Endothelial cell of hepatic sinusoid (primary cell): ENCODE measurements around the gene ITSN1.

Source experiments
- in situ Hi-C: cut with HindIII; loops from 2 replicates; pipeline ENCODE4 v1.10.0; 2017; ENCODE audit warnings: low sequenced_read_pairs

ITSN1 gene

DNA sequence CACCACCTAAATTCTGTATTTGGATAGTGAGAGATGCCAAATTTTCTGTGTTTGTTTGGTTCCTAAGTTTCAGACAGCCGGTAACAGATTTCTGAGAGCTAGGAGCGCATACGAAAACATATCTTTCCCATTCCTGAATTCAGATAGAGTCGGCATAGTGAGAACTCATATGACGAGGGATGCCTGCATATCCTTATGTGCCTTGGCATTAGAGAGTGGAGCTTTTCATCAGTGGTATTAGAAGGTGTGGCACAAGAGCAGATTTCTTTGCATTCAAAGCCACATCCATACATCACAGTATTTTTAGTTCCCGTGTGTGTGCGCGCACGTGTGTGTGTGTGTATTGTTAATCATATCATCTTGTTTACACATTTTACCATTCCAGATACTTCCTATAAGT lies 187.5 kb downstream of the ITSN1 start:
- in situ Hi-C loops, result no loop called here

DNA sequence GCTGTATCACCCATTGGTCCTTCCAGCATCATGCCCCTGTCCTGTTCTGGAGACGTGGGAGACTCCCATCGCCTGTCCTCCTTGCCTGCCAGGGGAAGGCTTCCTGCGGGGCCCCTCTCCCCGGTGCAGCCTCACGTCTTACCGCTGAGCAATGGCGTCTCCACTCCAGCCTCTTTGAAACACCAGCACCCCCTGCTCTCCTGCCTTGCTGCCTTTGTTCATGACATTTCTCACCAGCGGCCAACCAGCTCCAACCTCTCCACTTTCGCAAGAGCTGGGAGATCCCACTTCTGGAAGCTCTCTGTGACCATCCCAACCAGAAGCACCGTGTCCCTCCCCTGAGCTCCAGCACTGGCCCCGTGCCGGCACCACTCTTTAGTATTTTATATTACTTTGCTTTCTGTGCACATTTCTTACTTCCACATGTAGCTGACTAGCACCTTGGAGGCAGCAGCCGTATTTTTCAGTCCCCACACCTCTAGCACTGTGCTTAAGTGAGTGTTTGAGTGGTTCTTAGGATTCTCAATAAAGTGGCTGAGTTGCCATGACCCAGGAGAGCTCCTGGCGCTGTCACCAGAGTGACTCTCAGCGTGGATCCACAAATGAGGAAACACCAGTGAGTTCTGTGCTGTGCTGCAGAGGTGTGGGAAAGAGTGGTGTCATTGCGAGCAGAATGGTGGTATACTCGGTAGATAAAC lies 189.8 kb downstream of the ITSN1 start:
- in situ Hi-C loops, result no loop called here

DNA sequence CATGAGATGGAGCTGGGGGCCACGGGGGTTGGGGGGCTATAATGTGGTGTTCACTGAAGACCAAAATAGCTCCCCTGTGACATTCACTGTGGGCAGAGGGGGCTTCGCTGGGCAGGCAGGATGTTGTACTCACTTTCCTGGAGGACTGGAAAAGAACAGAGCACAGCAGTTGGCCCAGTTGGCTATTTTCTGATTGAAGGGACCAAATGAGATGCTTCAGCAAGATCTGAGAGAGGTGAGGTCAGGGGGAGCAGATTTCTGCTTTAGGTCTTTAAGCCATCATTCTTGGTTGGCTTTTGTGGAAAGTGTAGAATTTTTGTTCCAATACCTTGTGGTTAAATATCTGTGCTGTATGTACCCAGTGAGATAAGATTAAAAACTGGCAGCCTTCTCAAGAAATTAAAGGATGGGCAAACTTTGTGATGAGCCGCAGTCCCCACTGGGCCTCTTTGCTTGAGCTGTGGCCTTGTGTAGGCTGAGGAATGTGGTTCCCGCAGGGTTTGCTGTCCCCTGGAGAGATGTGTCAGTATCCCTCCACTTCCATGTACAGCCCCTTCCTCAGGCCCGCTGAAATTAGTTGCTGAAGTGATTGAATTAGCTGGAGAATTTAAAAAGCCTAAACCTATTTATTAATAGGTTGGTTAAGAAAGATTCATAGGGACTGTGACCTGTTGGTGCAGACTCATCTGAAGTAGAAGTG lies 192.7 kb downstream of the ITSN1 start:
- in situ Hi-C loops, result no loop called here

DNA sequence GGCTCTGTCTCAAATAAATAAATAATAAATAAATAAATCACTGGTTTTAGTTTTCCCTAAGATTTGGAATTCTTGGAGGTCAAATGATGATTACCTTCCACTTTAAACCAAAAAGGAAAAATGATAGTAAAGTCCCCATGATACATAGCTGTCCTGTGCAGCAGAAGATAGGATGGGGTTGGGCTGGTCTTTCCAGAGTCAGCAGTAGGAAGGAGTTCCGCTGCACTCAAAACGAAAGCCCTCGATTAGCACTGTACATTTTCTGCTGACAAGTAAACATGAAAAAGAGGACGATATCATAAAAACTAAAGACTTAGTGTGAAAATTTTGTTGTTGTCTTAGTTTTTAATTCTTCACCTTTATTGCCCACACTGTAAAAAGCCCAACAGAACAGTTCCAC lies 193.6 kb downstream of the ITSN1 start:
- in situ Hi-C loops, result no loop called here

DNA sequence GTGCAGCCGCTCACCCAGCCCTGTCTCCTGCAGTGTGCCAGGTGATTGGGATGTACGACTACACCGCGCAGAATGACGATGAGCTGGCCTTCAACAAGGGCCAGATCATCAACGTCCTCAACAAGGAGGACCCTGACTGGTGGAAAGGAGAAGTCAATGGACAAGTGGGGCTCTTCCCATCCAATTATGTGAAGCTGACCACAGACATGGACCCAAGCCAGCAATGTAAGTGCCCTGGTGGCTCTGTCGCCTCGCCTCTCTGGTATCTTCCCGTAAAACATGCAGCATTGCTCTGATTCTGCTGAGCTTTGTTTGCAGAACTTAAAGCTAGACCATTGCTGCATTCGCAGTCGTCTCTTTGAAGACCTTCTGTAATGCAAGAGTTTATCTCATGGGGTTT lies 194.1 kb downstream of the ITSN1 start:
- in situ Hi-C loops, result no loop called here

DNA sequence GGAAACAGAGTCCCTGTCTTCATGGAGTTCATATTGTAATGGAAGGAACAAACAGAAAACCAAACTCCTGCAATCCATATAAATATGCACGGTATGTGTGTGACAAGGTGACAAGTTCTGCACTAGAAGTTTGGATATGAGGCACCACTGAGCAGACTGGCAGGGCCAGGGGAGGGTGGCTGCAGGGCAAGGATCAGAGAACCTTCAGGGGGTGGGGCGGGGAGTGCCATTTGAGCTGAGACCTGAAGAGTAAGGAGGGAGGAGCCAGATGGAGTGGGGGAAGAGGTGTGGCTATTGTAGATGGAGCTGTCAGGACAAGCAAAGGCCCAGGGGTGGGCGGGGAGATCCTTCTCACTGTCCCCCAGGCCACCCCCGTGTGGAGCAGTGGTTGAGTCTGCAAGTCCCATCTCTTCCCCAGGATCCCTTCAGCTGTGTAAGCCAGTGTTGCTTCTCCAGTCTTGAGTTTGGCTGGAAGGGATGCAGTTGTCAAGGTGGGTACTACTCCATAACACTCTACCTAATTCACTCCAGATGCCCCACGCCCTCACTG lies 196.9 kb downstream of the ITSN1 start:
- in situ Hi-C loops, result no loop called here

DNA sequence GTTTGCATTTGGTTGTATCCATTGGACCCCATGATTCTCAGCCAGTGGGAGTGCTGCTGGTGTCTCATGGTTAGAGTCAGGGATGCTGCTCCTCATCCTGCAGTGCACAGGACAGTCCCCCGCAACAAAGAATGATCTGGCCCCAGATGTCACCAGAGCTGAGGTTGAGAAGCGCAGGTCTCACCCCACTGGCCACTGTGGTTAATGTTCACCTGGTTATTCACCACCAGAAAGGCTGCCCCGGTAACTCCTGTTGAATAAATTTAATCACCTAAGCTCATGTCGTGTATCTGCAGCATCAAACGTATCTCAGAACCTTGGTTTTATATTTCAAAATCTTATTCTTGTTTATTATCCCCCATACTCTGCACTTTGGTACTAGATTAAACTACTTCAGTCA lies 197.5 kb downstream of the ITSN1 start:
- in situ Hi-C loops, result no loop called here

DNA sequence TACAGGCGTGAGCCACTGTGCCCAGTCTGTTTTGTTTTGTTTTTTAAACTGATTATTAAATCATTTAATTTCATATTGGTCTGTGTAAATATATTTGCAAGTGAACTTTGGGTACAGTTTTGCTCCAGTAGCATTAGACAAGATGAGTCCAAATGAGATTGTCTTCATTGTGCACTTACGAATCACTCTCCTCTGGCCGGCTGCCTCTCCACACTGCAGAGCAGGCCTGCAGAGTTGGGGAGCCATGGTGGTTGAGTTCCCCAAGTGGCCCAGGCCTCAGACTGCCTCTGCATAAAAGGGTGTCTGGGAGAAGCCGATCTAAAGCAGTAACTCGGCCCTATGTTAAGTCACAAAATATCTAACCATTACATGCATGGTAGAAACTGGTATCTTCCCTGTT lies 198.5 kb downstream of the ITSN1 start:
- in situ Hi-C loops, result no loop called here

DNA sequence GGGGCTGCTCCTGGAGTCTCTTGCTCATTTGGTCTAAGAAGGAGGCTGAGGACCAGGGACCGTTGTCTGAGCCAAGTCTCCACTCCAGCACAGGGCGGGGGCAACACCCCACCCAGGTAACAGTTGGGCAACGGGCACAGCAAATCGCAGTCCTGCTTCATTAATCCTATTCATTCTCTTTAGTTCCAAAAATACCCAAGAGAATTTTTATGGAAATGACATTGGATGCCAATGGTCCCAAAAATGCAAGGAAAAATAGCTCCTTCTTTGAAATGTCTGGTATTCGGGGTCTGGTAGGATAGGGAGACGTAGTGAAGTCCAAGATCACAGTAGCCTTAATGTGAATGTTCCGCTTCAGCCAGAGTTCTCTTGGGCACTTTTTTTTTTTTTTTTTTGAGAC lies 199.3 kb downstream of the ITSN1 start:
- in situ Hi-C loops, result no loop called here

DNA sequence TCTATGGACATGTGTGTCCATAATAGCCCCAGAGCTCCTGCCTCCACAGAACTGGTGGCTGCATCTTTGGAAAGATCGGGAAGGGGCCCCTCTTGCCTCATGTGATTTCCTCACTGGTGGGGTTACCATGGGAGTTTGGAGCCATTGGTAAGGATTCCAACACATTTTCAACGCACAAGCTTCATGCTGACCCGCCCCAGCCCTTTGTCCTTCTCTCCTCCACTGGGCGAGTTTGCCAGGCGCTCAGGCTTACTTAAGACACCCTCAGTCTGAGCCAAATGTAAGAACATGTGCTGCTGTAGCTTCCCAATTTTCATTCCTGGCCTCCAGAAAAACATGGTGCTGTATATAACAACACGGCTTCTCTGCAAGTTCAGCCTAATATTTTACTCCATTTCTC lies 200.9 kb downstream of the ITSN1 start:
- in situ Hi-C loops, result no loop called here

DNA sequence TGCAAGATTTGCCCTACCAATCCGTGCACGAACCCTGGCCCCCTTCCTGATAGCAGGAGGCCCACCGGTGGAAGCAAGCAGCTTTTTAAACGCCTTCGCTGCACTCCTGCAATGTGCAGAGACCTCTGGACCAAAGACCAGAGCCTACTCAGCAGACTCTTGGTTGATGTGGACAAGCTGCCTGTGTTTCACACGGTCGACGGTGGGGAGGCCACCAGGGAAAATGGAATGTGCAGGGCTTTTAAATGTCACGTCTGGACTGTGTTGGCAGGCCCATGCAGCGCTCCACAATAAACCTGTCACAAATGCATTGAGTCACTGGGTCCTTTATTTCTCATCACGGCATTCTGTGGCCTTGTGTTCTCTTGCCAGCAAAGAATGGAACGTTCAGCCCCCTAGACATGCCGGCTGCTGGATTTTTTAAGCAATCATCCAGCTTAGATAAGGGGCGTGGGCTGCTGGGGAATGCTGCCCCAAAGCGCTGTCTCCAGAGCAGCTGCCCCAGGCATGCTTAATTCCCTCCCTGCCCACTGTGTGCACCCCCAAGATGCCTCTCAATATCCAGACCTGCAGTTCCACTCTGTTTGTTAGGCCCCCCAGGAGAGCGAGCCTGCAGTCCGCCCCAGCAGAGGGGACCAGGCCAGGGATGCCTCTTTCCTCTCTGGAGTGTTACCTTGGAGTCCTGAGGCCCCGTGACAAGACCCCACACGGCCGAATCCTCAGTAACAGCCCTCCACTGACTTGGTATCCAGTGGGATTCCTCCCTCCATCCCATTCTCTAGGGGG lies 202.0 kb downstream of the ITSN1 start:
- in situ Hi-C loops, result no loop called here

DNA sequence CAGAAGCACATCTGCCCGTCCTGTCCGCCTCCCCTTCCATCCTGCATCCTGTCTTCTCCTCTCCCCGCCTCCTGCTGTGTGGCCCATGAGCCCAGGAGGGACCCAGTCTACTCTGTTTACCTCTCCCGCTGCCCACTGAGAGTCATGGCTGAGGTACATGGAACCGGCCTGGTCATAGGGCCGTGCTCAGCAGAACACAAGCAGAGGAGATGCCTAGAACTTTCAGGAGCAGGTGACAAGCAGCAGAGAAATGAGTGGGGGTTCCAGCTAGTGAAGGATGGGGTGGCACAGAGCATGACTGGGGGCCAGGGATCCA lies 202.5 kb downstream of the ITSN1 start:
- in situ Hi-C loops, result no loop called here

DNA sequence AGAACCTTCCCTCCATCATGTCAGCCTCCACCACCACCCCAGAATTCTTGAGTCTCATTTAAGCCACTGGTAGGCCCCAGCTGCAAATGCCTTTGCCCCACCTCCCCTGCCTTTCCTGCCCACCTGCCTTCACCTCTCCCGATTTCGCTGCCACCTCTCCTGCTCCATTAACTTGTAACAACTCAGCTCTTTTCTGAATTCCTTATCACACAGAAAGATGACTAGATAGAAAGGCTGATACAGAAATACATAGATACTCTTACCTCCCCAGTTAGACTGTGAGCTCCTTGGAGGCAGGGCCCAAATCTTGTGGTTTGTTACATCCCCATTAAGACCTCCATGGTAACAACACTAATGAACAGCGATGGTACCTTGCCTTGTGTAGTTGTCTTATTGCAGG lies 203.8 kb downstream of the ITSN1 start:
- in situ Hi-C loops, result no loop called here

DNA sequence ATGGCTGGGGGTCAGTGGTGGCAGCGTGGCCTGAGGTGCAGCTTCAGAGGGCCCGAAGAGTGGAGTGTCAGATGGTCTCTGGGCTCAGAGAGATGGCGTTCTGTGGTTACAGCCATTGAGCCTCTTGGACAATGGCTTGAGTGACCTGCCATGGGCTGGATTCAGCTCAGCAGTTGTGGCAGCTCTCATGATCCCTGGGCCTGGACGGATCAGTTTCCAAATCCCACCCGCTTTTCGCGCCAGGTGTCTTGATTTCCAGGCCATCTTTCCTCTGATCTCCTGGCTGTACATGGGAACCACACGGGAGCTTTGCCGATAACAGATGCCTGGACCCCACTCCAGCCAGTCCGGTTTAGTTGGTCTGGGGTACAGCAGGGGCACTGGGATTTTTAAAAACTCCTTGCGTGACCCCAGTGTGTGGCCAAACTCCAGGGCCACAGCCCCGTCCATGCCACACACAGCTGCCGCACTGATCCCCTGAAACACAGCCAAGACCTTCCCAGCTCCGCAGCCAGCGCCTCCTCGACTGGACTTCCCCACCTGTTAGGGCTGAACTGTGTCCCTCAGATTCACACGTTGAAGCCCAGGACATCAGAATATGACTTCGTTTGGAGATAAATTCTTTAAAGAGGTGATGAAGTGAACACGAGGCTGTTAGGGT lies 205.4 kb downstream of the ITSN1 start:
- in situ Hi-C loops, result no loop called here

DNA sequence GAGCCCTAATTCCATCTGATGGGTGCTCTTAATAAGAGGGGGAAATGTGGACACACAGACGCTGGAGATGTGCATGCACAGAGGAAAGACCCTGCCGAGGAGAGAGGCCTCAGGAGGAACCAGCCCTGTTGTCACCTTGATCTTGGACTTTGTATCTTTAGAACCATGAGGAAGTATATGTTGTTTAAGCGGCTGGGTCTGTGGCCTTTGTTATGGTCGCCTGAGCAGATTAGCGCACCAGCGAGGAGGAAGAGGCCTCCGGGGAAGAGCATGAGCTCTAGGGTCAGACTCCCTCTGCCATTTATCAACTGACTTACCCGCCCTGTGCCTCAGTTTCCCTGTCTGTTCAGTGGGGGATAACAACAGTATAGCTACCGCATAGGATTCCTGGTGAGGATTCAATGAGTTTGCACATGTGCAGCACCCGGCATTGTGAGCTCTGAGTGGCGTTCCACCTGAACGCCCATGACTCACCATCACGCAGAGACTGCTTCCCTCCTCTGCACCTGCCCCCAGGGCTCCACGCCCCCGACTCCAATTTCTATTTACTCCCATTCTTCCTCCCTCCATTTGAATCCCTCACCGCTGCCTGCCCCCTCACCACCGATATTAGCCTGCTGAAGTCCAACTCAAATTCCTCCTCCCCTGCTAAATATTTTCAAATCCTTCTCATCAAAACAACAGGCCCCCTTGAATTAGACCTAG lies 206.1 kb downstream of the ITSN1 start:
- in situ Hi-C loops, result no loop called here

DNA sequence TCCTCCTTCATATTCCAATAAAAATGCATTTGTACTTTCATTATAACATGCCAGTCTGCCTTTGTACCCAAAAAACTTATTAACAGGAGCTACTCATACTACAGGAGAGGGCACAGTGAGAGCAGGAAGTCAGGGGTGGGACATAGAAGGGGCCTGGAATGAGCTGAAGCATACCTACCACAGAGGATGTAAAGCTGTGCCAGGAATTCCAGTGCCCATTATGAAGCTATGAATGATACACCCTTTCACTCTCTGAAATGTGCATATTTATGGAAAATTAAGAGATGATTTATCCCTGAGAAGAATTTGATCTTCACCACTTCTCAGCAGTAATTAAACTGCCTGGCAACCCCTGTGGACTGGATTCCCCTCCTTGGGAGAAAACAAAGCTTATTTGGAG lies 207.5 kb downstream of the ITSN1 start:
- in situ Hi-C loops, result loop anchor here (5.0 kb wide), 1 partner anchor 52 kb away; no protein-coding TSS in a partner anchor

DNA sequence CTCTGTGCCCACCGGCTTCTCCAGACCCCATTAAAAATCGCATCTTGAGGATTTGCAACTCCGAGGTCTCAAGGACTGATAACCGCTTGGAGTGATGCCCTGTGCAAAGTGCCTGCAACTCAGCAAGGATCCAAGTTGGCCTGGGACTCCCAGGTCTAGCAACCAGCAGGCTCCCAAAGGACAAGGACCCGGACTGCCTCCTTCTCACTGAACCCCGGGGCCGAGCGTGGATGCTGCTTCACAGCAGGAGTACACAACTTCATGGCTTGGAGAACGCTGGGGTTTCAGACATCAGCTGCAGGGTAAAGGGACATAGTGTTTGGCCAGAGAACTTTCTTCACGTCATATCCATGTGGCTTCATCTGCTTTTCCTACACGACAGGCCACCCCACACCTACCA lies 208.1 kb downstream of the ITSN1 start:
- in situ Hi-C loops, result loop anchor here (5.0 kb wide), 1 partner anchor 52 kb away; no protein-coding TSS in a partner anchor

DNA sequence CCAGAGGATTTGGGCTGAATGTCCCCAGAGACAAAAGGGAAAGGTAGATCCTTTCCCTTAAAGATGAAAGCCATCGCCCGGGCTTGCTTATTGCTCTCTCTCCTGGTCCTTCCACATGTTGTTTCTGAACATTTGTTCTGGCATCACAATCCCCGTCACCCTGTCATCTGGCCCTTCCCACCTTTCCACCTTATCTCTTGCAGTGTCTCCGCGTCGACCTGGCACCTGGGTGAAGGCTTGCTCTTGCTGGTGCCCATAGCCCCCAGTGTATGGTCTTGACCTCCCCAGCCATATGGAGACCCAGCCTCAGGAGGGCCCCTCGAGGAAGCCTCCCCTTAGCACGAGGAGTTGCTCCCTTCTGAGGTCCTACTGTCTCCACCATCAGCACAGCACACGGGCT lies 208.7 kb downstream of the ITSN1 start:
- in situ Hi-C loops, result loop anchor here (5.0 kb wide), 1 partner anchor 51 kb away; no protein-coding TSS in a partner anchor

DNA sequence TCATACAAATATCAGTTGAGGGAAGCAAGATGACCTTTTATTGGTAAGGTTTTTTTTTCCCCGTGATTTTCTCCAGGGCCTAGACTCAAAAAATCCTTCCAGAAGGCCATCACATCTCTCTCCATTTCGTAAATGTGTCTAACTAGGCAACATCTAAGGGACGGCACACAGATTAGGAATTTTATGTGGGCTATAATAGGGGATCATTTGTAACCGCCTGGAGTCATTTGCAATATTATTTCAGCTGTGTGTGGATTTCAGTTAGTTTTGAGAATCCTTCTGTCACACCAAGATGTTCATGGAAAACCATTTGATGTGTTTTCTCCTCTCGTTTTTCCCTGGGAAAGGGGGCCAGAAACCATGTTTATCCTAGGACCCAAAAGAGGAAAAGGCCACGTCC lies 210.2 kb downstream of the ITSN1 start:
- in situ Hi-C loops, result loop anchor here (5.0 kb wide), 1 partner anchor 50 kb away; no protein-coding TSS in a partner anchor

DNA sequence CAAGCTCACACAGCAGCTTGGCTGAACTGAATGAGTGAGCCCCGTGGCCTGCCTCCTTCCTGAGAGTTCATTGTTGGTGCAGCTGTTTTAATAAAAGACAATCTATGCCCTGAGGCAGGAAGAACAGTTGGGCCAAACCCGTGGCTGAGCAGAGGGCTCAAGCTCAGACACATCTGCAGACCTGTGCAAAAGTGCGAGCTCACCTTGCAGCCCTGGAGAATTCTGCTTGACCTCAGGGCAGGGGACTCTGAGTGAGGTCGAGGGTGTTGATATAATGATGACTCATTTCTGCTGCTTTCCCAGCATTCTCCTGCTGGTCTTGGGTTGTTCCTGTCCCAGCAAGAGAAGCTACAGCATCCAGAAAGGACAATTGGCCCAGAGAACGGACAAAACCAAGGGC lies 212.3 kb downstream of the ITSN1 start:
- in situ Hi-C loops, result loop anchor here (5.0 kb wide), 1 partner anchor 48 kb away; no protein-coding TSS in a partner anchor
